ENCODE data around the gene SPATA31D3. TPM values are rescaled to one million over a fixed set of nuclear protein-coding genes. Genes with fewer than 3 reads are reported as not detected.
"Not testable (repeated sequence)": the region's sequence is repeated elsewhere in the genome, so short reads cannot be mapped to it uniquely, and the experiment has no call there.

Gene SPATA31D3
- total RNA-seq, 1 experiment from 2014 or later = not detected

DNA sequence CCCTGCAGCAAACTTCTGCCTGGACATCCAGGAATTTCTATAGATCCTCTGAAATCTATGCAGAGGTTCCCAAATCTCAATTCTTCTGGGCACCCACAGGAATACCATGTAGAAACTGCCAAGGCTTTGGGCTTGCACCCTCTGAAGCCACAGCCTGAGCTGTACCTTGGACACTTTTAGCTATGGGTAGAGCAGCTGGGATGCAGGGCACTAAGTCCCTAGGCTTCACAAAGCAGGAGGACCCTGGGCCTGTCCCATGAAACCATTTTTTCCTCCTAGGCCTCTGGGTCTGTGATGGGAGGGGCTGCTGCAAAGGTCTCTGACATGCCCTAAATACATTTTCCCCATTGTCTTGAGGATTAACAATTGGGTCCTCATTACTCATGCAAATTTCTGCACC is 12.3 kb downstream of the SPATA31D3 start:
- Histone ChIP-seq H3K27ac (no peak overlapping the region), H3K9me3 (replicated peaks) (peaks cover 16% of the 10 kb centered on the region), H3K27me3 (no peaks in the 10 kb centered on the region), H3K36me3 (no peaks in the 10 kb centered on the region), H3K4me1 (no peaks in the 10 kb centered on the region), H3K4me3 (no peak overlapping the region)
- DNase-seq = no peak

DNA sequence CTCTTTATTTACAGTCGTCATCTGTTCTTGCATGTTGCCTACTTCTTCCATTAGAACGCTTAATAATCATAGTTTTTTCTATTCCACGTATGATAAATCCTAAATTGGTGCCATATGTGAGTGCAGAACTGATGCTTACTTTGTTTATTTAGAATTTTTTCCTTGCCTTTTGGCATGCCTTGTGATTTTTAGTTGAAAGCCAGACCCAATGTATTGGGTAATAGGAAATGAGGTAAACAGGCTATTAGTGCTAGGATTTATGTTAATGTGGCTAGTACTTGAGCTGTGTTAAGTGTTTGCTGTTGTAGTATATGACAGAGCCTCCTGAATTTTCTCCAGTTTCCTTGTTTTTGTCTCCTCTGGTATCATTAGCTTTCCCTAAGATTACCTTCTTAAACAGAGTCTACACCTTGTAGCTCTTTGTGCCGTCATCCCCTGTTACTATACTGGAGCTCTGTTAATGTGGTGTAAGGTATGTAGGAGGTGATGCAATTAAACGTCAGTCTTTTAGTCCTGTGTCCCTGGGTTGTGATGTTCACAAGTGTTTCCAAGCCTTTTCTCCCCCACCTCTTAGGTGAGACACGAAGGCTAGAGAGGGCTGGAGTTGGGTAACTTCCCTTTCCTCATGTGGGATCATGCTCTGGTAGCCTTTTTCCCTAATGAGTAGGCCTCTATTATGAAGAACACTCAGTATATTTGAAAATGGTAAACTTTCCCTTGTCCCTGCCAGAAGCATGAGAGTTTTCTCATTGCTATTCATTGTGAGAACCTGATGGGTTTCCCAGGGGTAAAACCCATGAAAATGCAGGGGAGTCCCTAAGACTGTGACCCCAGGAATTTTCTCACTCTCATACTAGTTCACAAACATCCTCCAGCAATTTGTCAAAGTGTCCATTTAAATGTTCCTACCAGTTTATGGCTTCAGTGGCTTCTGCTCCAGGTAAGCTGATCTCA is 21.2 kb downstream of the SPATA31D3 start:
- Histone ChIP-seq H3K9me3 (replicated peaks) (no peaks in the 10 kb centered on the region), H3K4me3 (no peak overlapping the region), H3K36me3 (no peaks in the 10 kb centered on the region), H3K4me1 (no peaks in the 10 kb centered on the region), H3K27me3 (no peaks in the 10 kb centered on the region), H3K27ac (no peak overlapping the region)
- DNase-seq = no peak

DNA sequence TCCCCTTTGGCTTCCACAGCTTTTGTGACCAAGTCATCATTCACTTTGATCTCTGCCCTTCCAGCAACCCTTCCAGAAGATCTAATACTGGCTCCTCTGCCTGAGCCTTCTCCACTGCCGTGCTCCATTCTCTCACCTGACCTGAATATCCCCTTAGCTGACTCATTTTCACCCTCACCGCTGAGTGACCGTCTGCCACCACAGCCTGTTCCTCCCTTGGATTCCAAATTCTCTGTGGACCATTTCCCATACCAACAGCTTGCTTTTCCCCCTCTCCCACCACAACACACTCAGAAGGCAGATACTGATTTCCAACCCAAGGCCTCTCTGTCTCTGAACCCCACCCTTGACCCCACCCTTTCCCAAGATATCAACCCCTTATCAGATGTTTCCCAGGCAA is 24.7 kb downstream of the SPATA31D3 start:
- Histone ChIP-seq H3K27ac (no peak overlapping the region), H3K4me1 (no peaks in the 10 kb centered on the region), H3K9me3 (replicated peaks) (peaks cover 7% of the 10 kb centered on the region; the same call in 1 of the 2 replicates), H3K4me3 (no peak overlapping the region), H3K27me3 (no peaks in the 10 kb centered on the region), H3K36me3 (no peaks in the 10 kb centered on the region)
- no peak for DNase-seq

DNA sequence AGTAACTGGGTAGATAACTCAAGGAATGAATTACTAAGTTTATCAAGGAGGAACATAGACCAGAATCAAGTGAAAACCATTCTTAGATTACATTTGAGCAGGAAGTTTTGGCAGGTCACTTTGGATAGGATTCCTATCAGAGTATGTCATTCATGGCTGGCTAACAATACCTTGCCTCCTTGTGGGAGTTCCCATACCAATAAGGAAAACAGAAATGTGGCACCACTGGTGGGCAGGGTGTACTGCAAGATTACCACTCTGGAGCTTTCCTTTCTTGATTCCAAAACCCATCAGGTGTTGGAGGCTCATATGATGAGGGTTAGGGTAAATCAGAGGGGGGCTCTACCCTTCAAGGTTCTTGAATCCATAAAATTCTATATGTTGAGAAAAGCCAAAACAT is 26.7 kb downstream of the SPATA31D3 start:
- no peaks in the 10 kb centered on the region for H3K4me1 ChIP-seq
- H3K36me3 ChIP-seq = no peaks in the 10 kb centered on the region
- peaks cover 7% of the 10 kb centered on the region; the same call in 1 of the 2 replicates for H3K9me3 ChIP-seq (replicated peaks)
- H3K27ac ChIP-seq = no peak overlapping the region
- H3K27me3 ChIP-seq = no peaks in the 10 kb centered on the region
- no peak overlapping the region for H3K4me3 ChIP-seq
- DNase-seq = no peak

DNA sequence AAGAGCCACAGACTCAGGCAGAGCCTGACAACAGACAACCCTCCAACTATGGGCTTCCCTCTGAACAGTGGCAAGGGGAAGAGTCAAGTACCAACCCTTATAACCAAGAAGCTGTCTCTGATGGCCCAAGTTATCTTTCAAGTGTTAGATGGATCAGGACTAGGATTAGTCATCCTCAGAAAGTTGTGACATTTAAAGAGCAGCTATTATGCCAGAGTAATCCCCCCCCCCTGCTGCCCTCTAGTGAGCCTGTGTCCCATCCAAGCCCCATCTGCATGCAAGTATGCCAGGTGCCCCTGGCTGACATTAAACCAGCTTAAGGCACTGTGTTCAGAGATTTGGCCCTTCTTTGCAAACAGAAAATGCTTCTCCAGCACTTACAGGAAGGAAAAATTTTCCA is 28.4 kb downstream of the SPATA31D3 start:
- DNase-seq = no peak

DNA sequence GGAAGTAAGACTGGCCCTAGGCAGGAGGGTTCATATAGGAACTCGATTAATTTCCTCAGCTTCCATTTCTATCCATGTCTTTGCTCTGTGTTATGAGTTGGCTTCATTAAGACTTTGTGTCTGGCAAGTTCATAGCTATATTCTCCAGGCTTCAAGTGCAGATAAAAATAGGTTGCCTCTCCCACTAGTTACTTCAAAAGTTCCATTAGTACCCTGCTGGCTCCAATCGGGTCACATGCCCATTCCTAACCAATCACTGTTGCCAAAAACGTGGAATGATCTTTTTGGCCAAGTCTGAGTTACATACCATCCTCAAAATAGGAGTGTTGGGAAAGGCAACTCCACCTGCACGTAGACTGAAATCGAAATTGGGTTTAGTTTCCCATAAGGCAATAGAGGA is 31.5 kb downstream of the SPATA31D3 start:
- Histone ChIP-seq H3K36me3 (no peaks in the 10 kb centered on the region), H3K4me3 (no peak overlapping the region), H3K4me1 (peaks cover 10% of the 10 kb centered on the region), H3K9me3 (replicated peaks) (peaks cover 15% of the 10 kb centered on the region; the same call in 1 of the 2 replicates), H3K27ac (no peak overlapping the region), H3K27me3 (no peaks in the 10 kb centered on the region)
- no peak for DNase-seq

More for the DNA sequence above, 28.4 kb downstream of the SPATA31D3 start:
- Histone ChIP-seq H3K36me3 (no peaks in the 10 kb centered on the region), H3K27ac (no peak overlapping the region), H3K9me3 (replicated peaks) (peaks cover 7% of the 10 kb centered on the region; the same call in 1 of the 2 replicates), H3K27me3 (no peaks in the 10 kb centered on the region), H3K4me3 (no peak overlapping the region), H3K4me1 (no peaks in the 10 kb centered on the region)

DNA sequence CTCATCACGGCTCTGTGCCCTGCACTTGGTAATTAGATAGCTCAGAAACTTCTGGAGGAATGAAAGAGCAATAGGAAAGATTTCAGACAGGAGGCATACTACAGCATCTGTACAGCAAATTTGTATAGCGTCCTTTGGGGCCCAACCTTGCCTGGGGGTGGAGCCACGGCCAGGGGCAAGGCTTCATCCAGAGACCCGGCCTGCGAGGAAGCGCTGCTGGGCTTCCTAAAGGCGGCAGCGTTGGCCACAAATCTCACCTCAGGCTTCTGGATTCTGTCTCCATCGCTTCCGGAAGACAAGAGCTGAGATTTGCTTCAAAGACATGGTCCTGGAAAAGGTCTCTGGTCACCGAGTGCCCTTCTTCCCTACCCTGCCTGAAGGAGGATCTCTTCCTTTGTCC is 33.1 kb downstream of the SPATA31D3 start:
- Histone ChIP-seq H3K4me1 (peaks cover 14% of the 10 kb centered on the region), H3K9me3 (replicated peaks) (peaks cover 10% of the 10 kb centered on the region; the same call in 1 of the 2 replicates), H3K27me3 (no peaks in the 10 kb centered on the region), H3K36me3 (no peaks in the 10 kb centered on the region), H3K27ac (no peak overlapping the region), H3K4me3 (no peak overlapping the region)
- no peak for DNase-seq

DNA sequence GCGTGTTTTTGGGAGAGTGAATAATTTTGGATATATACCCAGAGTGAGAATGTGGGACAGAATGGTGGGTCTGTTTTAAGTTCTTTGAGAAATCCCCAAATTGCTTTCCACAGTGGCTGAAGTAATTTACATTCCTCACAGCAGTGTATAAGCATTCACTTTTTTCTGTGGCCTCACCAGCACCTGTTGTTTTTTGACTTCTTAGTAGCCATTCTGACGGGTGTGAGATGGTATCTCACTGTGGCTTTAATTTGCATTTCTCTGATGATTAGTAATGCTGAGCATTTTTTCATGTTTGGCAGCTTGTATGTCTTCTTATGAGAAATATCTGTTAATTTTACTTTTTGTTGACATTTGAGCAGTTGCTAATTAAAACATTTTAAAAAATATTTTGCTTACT is 35.9 kb downstream of the SPATA31D3 start:
- H3K9me3 ChIP-seq (replicated peaks) = peaks cover 10% of the 10 kb centered on the region; the same call in 1 of the 2 replicates
- H3K4me1 ChIP-seq = peaks cover 14% of the 10 kb centered on the region
- H3K27me3 ChIP-seq = no peaks in the 10 kb centered on the region
- peak overlapping the region; percentile 78 for H3K27ac ChIP-seq
- no peaks in the 10 kb centered on the region for H3K36me3 ChIP-seq
- no peak overlapping the region for H3K4me3 ChIP-seq
- peak; percentile 83 to 89 for DNase-seq

DNA sequence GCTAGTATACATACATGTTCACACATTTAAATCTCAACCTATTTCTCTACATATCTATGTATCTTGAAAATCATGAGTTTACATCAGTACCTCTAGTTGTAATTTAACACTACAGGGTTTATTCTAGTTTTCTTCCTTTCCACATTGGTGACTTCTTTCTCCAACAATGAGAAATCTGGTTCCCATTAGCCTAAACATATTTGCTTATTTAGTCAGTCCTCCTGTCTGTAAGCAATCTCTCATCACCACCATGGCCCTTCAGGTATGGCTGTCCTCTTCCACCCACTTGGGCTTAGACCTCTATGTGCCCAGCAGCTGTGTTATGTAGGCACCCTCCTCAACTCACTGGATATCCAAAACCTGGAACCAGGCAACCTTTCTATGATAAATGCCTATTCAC is 37.3 kb downstream of the SPATA31D3 start:
- H3K4me1 ChIP-seq = peaks cover 14% of the 10 kb centered on the region
- peaks cover 10% of the 10 kb centered on the region; the same call in 1 of the 2 replicates for H3K9me3 ChIP-seq (replicated peaks)
- peak overlapping the region; percentile 78; the same call in 1 of the 2 replicates for H3K27ac ChIP-seq
- H3K36me3 ChIP-seq = no peaks in the 10 kb centered on the region
- no peak overlapping the region for H3K4me3 ChIP-seq
- DNase-seq = no peak
- no peaks in the 10 kb centered on the region for H3K27me3 ChIP-seq

DNA sequence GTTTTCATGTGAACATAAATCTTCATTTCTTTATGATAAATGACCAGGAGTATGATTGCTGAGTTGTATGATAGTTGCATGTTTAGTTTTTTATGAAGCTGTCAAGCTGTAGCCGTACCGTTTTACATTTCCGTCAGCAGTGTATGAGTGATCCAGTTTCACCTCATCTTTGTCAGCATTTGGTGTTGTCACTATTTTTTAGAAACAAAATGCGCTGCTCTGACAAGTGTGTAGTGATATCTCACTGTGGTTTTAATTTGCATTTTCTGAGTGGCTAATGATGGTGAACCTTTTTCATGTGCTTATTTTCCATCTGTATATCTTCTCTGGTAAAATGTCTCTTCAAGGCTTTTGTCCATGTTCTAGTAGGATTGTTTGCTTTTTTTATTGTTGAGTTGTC is 38.6 kb downstream of the SPATA31D3 start:
- H3K4me1 ChIP-seq = peaks cover 14% of the 10 kb centered on the region
- peaks cover 10% of the 10 kb centered on the region; the same call in 1 of the 2 replicates for H3K9me3 ChIP-seq (replicated peaks)
- no peak overlapping the region for H3K4me3 ChIP-seq
- no peak for DNase-seq
- H3K27me3 ChIP-seq = no peaks in the 10 kb centered on the region
- no peak overlapping the region for H3K27ac ChIP-seq
- H3K36me3 ChIP-seq = no peaks in the 10 kb centered on the region

DNA sequence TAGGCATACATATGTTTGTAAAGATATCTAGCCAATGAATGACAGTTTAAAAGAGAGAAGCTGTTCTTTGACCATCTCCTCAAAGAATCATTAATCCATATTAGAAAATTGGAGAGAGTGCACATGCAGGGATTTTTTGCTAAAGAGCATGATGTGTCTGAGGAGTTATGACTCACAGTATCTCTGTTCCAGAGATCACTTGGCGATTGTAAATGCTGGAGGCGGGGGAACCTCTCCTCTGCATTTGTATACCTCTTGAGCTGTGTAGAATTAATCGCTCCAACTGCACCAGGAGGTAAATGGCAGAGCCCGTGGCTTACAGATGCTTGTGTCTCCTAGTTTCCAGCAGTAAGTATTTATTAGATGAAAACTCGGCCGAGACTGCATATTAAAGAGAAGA is 41.6 kb downstream of the SPATA31D3 start:
- no peak overlapping the region for H3K27ac ChIP-seq
- no peaks in the 10 kb centered on the region for H3K36me3 ChIP-seq
- peaks cover 2% of the 10 kb centered on the region; the same call in 1 of the 2 replicates for H3K4me1 ChIP-seq
- no peak overlapping the region for H3K4me3 ChIP-seq
- H3K27me3 ChIP-seq = no peaks in the 10 kb centered on the region
- no peak for DNase-seq
- H3K9me3 ChIP-seq (replicated peaks) = no peaks in the 10 kb centered on the region

DNA sequence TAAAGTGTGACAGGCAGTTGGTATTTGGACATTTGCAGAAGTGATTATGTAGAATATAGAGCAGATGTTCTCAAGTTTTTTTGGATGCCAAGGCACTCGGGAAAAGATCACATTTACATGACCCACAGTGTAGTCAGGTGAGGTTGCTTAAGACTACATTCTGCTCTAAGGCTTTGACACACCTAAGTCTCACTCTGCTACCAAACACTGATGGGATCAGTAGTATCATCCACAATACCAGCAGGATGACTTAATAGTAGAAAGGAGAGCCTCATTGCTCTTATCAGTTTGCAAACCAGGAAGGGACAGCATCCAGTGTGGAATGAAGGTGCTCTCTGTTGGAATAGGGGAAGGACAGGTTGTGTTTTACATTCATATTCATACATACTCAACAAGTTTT is 42.8 kb downstream of the SPATA31D3 start:
- no peaks in the 10 kb centered on the region for H3K9me3 ChIP-seq (replicated peaks)
- H3K27me3 ChIP-seq = no peaks in the 10 kb centered on the region
- H3K4me1 ChIP-seq = no peaks in the 10 kb centered on the region
- DNase-seq = no peak
- H3K27ac ChIP-seq = no peak overlapping the region
- no peak overlapping the region for H3K4me3 ChIP-seq
- no peaks in the 10 kb centered on the region for H3K36me3 ChIP-seq

DNA sequence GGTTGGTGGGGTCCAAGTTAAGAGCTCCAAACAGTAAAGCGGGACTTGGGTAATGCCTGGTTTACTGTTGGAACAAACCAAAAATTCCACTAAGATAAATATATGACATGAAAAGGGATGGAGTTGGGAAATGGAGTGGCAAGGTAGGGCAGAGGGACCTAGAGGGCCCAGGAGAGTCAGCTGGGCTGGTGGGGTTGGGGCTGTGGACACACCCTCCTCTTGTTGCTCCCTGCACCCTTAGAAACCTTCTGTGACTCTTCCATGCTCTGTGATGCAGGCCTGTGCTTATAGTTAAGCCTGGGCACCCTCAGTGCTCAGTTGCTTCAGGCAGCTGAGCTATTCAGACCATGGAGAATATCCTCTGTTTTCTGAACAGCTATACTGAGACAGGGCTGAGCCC is 45.2 kb downstream of the SPATA31D3 start, which contains the start of gene SPATA31D1:
Gene SPATA31D1 (plus strand): TSS at position 301 of the 400 bp plus-strand sequence. CDS start 47 bp downstream, at position 348.
- not testable (repeated sequence) for H3K36me3 ChIP-seq; H3K9me3 ChIP-seq (replicated peaks); H3K4me3 ChIP-seq; DNase-seq; H3K4me1 ChIP-seq; H3K27me3 ChIP-seq; H3K27ac ChIP-seq

DNA sequence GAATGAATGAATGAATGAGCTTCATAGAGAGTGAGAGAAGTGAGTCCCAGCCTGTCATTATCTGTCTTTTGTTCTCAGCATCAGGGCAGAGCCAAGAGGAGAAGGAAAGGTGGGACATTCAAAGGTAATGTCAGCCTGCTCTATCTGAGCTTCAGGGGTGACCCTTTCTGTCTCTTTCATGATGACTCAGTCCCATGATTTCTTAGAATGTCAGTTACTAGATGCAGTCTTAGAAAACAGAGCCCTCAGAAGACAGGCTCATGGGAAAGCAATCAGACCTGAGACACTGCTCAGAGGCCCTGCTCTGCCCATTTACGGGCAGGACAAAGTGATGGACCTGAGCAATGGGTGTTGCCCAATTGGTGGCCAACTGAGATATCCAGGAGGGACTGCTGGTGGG is 46.4 kb downstream of the SPATA31D3 start:
- Histone ChIP-seq H3K9me3 (replicated peaks) (no peaks in the 10 kb centered on the region), H3K4me1 (no peaks in the 10 kb centered on the region), H3K36me3 (no peaks in the 10 kb centered on the region), H3K27me3 (no peaks in the 10 kb centered on the region), H3K4me3 (no peak overlapping the region), H3K27ac (no peak overlapping the region)
- no peak for DNase-seq

DNA sequence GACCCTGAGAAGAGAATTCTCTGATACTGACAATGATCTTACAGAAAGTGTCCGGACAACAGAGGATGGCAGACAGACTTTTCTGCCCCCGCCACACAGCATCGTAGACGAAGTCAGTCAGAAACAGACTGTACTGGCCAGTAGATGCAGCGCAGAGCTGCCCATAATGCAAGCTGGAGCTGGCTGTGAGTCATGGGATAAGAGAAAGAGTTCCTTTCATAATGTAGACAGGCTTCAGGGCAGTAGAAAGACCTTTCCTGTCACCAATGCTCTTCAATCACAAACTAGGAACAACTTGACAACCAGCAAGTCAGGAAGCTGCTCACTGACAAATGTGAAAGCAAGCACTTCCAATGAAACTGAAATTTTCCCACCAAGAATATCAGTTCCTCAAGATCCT is 50.4 kb downstream of the SPATA31D3 start:
- H3K9me3 ChIP-seq (replicated peaks) = no peaks in the 10 kb centered on the region
- H3K27me3 ChIP-seq = no peaks in the 10 kb centered on the region
- H3K4me1 ChIP-seq = no peaks in the 10 kb centered on the region
- H3K27ac ChIP-seq = no peak overlapping the region
- no peak for DNase-seq
- no peak overlapping the region for H3K4me3 ChIP-seq
- H3K36me3 ChIP-seq = no peaks in the 10 kb centered on the region

Measured in SJCRH30 (cell line).